Keratinocyte (primary cell): ENCODE measurements around the gene RASD2. TPM values are rescaled to one million over a fixed set of nuclear protein-coding genes. Genes with fewer than 3 reads are reported as not detected.

ENCODE experiments used
- DNase-seq: peaks from one replicate; pipeline ENCODE4 v3.0.0-alpha.2; 2011; ENCODE audit warnings: low read depth, missing footprints, low spot score
- FAIRE-seq: peaks from 2 replicates; lab custom pipeline; 2011; peaks lifted over from hg19 to GRCh38; lab: Jason Lieb, UNC
- H2AFZ ChIP-seq: 2 replicates; pipeline ENCODE4 v1.6.0; 2012; ENCODE audit warnings: low read length, control low read depth, inconsistent platforms; ENCODE audit not compliant: control insufficient read depth
- H3K27ac ChIP-seq: 2 replicates; pipeline ENCODE4 v1.5.1; 2011; ENCODE audit warnings: low read length; ENCODE audit not compliant: control insufficient read depth, insufficient read depth
- H3K27me3 ChIP-seq: 3 replicates; pipeline ENCODE4 v1.6.0; 2011; ENCODE audit warnings: low read length; ENCODE audit not compliant: control insufficient read depth, insufficient read depth; ENCODE audit errors: extremely low read depth
- H3K36me3 ChIP-seq, 2 experiments: 2 replicates in 1 of 2; 3 replicates in 1 of 2; pipeline ENCODE4 v1.5.1; 2011; ENCODE audit warnings: low read length in 2 of 2, mild to moderate bottlenecking in 1 of 2; ENCODE audit not compliant: control insufficient read depth in 2 of 2, insufficient read depth in 2 of 2; ENCODE audit errors: extremely low read depth in 1 of 2
- H3K4me1 ChIP-seq: 3 replicates; pipeline ENCODE4 v1.5.1; 2011; ENCODE audit warnings: low read length; ENCODE audit not compliant: control insufficient read depth, insufficient read depth; ENCODE audit errors: extremely low read depth
- H3K4me2 ChIP-seq: 3 replicates; pipeline ENCODE4 v1.6.0; 2011; ENCODE audit warnings: low read depth, low read length; ENCODE audit not compliant: control insufficient read depth, insufficient read depth; ENCODE audit errors: extremely low read depth
- H3K4me3 ChIP-seq, 3 experiments: fragments of 200-600 bp in 1 of 3; sonication (generic) in 1 of 3; 2 replicates in 2 of 3; 3 replicates in 1 of 3; pipeline ENCODE4 v1.5.1; 2011 to 2016; ENCODE audit warnings: low read length in 3 of 3, mild to moderate bottlenecking in 3 of 3, control low read depth in 2 of 3, inconsistent platforms in 1 of 3, low read depth in 1 of 3, mixed read lengths in 1 of 3, mixed run types in 1 of 3, moderate library complexity in 1 of 3; ENCODE audit not compliant: control insufficient read depth in 2 of 3, insufficient read depth in 2 of 3; ENCODE audit errors: extremely low read depth in 1 of 3
- H3K79me2 ChIP-seq: 2 replicates; pipeline ENCODE4 v1.6.0; 2012; ENCODE audit warnings: low read length; ENCODE audit not compliant: control insufficient read depth, insufficient read depth
- H3K9ac ChIP-seq: 3 replicates; pipeline ENCODE4 v1.6.0; 2011; ENCODE audit warnings: low read length; ENCODE audit not compliant: control insufficient read depth, insufficient read depth; ENCODE audit errors: extremely low read depth
- H3K9me1 ChIP-seq: 3 replicates; pipeline ENCODE4 v1.6.0; 2011; ENCODE audit warnings: low read length; ENCODE audit not compliant: control insufficient read depth, insufficient read depth; ENCODE audit errors: extremely low read depth
- H3K9me3 ChIP-seq: 2 replicates; pipeline ENCODE4 v1.5.1; 2012; ENCODE audit warnings: low read depth, low read length; ENCODE audit not compliant: control insufficient read depth
- H4K20me1 ChIP-seq: 3 replicates; pipeline ENCODE4 v1.6.0; 2011; ENCODE audit warnings: low read length; ENCODE audit not compliant: control insufficient read depth, insufficient read depth; ENCODE audit errors: extremely low read depth
- EZH2 ChIP-seq: IDR thresholded peaks from one replicate; pipeline ENCODE4 v1.6.1; 2012; ENCODE audit warnings: inconsistent platforms, mild to moderate bottlenecking, low read length, moderate library complexity
- dilution Hi-C: fragments of 300-500 bp; cut with MboI; formaldehyde crosslinking; loops from one replicate; pipeline ENCODE4 v1.7.0; 2020; ENCODE audit warnings: low sequenced_read_pairs; ENCODE audit not compliant: extremely low pct_ligation_motif_present
- polyA plus RNA-seq, 5 experiments: library from polyadenylated mRNA; depleted of rRNA in 3 of 5; stranded (reverse) in 3 of 5; stranded (forward) in 1 of 5; unstranded in 1 of 5; fragments of >200 nt; gene quantifications; 1 replicate in 1 of 5; 2 replicates in 3 of 5; 3 replicates in 1 of 5; pipeline versions ENCODE4 v1.2.1 to v1.2.3, GENCODE V29; 2011 to 2012; ENCODE audit warnings: missing spikeins in 2 of 5, low read depth in 1 of 5, low replicate concordance in 1 of 5
- TF ChIP-seq, protein P1 (sequence below), 3 experiments: IDR thresholded peaks in 1 of 3; conservative IDR thresholded peaks in 1 of 3; optimal IDR thresholded peaks in 1 of 3; 2 replicates in 2 of 3; 3 replicates in 1 of 3; pipeline versions ENCODE3 to v1.5.1; 2011; ENCODE audit warnings: low read length in 3 of 3, mild to moderate bottlenecking in 3 of 3, moderate library complexity in 2 of 3, control low read depth in 1 of 3, inconsistent platforms in 1 of 3; ENCODE audit not compliant: insufficient read depth in 2 of 3; ENCODE audit errors: extremely low read depth in 1 of 3

Gene RASD2
- polyA plus RNA-seq, 1 donor (not counting 4 experiments of a cell fraction or from before 2014, with no cell fraction given) = 0.03 TPM

DNA sequence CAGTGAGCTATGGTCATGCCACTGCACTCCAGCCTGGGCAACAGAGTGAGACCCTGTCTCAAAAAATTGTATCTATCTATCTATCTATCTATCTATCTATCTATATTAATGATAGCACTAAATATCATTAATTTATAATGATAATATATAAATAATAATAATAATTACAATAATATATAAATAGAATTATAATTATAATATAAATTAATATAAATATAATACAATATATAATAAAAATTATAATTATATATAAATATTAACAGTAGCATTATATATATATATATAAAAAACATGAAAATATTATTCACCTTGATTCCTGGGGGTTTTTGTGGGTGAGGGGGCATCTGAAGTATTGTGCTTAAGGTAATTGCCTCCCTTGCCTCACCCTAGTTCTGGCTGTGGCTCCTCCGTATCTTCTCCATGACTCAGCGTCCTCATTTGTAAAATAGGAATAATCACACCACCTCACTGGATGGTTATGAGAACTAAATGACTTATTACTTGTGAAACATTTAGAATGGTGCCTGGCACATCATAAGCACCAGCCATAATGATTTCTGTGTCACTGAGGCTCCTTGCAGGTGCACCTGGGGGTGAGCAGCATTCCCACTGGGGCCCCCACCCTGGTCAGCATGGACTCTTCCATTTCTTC lies 18.8 kb downstream of the RASD2 start:
- DNase-seq = no peak
- H3K9me3 ChIP-seq = peaks cover 2% of the 10 kb centered on the region
- no peak for FAIRE-seq

DNA sequence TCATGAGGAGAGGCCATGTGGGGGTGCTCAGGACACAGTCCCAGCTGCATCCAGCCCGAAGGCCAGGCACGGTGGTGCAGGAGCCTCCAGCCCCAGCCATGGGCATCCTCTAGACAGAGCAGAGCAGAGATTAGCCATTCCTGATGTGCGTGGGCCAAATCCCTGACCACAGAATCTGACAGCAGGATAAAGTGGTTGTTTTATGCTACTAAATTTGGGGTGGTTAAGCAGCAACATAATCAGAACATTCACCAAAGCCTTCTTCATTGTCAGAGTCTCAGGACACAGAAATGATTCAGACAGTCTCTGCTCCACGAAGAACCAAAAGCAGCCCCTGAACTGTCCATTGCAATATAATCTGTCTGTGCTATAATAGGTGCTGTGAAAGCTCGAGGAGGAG lies 19.7 kb downstream of the RASD2 start:
- no peak overlapping the region for H2AFZ ChIP-seq
- H4K20me1 ChIP-seq = no peaks in the 10 kb centered on the region
- DNase-seq = no peak
- no peak overlapping the region for H3K9ac ChIP-seq
- no peaks in the 10 kb centered on the region for H3K36me3 ChIP-seq
- no peak overlapping the region for H3K4me2 ChIP-seq
- H3K4me3 ChIP-seq = no peak overlapping the region
- TF ChIP-seq EZH2 = no peak
- H3K9me3 ChIP-seq = peaks cover 2% of the 10 kb centered on the region
- no peaks in the 10 kb centered on the region for H3K79me2 ChIP-seq
- H3K27ac ChIP-seq = no peak overlapping the region
- dilution Hi-C loops = no loop called here
- H3K4me1 ChIP-seq = peaks cover 6% of the 10 kb centered on the region
- no peak for FAIRE-seq
- no peaks in the 10 kb centered on the region for H3K9me1 ChIP-seq
- peaks cover 14% of the 10 kb centered on the region for H3K27me3 ChIP-seq

More for the DNA sequence above, 18.8 kb downstream of the RASD2 start:
- no peaks in the 10 kb centered on the region for H3K9me1 ChIP-seq
- no peak overlapping the region for H2AFZ ChIP-seq
- H3K4me3 ChIP-seq = no peak overlapping the region
- H3K27ac ChIP-seq = no peak overlapping the region
- no peaks in the 10 kb centered on the region for H4K20me1 ChIP-seq
- peaks cover 23% of the 10 kb centered on the region for H3K27me3 ChIP-seq
- no peaks in the 10 kb centered on the region for H3K79me2 ChIP-seq
- no peak overlapping the region for H3K9ac ChIP-seq
- TF ChIP-seq EZH2 = no peak
- TF ChIP-seq, protein P1, sequence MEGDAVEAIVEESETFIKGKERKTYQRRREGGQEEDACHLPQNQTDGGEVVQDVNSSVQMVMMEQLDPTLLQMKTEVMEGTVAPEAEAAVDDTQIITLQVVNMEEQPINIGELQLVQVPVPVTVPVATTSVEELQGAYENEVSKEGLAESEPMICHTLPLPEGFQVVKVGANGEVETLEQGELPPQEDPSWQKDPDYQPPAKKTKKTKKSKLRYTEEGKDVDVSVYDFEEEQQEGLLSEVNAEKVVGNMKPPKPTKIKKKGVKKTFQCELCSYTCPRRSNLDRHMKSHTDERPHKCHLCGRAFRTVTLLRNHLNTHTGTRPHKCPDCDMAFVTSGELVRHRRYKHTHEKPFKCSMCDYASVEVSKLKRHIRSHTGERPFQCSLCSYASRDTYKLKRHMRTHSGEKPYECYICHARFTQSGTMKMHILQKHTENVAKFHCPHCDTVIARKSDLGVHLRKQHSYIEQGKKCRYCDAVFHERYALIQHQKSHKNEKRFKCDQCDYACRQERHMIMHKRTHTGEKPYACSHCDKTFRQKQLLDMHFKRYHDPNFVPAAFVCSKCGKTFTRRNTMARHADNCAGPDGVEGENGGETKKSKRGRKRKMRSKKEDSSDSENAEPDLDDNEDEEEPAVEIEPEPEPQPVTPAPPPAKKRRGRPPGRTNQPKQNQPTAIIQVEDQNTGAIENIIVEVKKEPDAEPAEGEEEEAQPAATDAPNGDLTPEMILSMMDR (optimal IDR thresholded peaks at IDR 0.05 in 1 of 3, IDR thresholded peaks at IDR 0.05 in 1 of 3, conservative IDR thresholded peaks at IDR 0.05 in 1 of 3; ENCODE audit: extremely low read depth in 1 of 3, insufficient read depth in 2 of 3, low read length in 3 of 3) = no peak
- H3K4me1 ChIP-seq = peaks cover 6% of the 10 kb centered on the region
- H3K4me2 ChIP-seq = no peak overlapping the region
- no peaks in the 10 kb centered on the region for H3K36me3 ChIP-seq
- dilution Hi-C loops = no loop called here

DNA sequence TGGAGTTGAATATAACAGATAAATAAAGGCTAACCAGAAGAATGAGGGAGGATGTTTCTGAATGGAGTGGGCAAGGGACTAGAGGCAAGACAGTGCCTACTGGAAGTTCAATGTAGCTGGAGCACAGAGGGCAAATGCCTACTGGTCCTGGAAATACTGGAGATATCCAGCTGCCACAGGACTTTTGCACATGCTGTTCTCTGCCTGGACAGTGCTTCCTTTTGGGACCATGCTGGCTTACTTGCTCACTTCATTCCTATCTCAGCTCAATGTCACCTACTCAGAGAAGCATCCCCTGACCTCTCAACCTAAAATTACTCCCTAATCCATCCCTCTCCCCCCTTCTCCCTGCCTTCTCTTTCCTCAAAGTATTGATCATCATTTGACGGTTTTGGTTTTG lies 20.2 kb downstream of the RASD2 start:
- dilution Hi-C loops = no loop called here
- FAIRE-seq = no peak
- H3K27ac ChIP-seq = no peak overlapping the region

More for the DNA sequence above, 20.2 kb downstream of the RASD2 start:
- peaks cover 6% of the 10 kb centered on the region for H3K4me1 ChIP-seq
- H2AFZ ChIP-seq = no peak overlapping the region
- no peak overlapping the region for H3K9ac ChIP-seq
- H3K79me2 ChIP-seq = no peaks in the 10 kb centered on the region
- no peak for DNase-seq
- no peaks in the 10 kb centered on the region for H4K20me1 ChIP-seq
- no peak for TF ChIP-seq EZH2
- TF ChIP-seq, protein P1 (optimal IDR thresholded peaks at IDR 0.05 in 1 of 3, IDR thresholded peaks at IDR 0.05 in 1 of 3, conservative IDR thresholded peaks at IDR 0.05 in 1 of 3; ENCODE audit: extremely low read depth in 1 of 3, insufficient read depth in 2 of 3, low read length in 3 of 3) = no peak
- no peak overlapping the region for H3K4me2 ChIP-seq
- H3K27me3 ChIP-seq = peaks cover 15% of the 10 kb centered on the region
- peaks cover 2% of the 10 kb centered on the region for H3K9me3 ChIP-seq
- no peaks in the 10 kb centered on the region for H3K36me3 ChIP-seq
- H3K4me3 ChIP-seq = no peak overlapping the region
- H3K9me1 ChIP-seq = no peaks in the 10 kb centered on the region
